HPDE6-E6E7 (cell line): ENCODE measurements around the gene SIAH3.
A peak's percentile ranks its signal among the peaks of the same experiment; 100 is the strongest.

Experiments
- DNase-seq: peaks from one replicate; pipeline ENCODE4 v3.0.0; 2011; ENCODE audit warnings: missing footprints; ENCODE audit errors: extremely low spot score

The SIAH3 gene

GRCh38 chr13:45820106-45820838 lies 31.3 kb downstream of the SIAH3 start:
- DNase-seq: no peak

DNA sequence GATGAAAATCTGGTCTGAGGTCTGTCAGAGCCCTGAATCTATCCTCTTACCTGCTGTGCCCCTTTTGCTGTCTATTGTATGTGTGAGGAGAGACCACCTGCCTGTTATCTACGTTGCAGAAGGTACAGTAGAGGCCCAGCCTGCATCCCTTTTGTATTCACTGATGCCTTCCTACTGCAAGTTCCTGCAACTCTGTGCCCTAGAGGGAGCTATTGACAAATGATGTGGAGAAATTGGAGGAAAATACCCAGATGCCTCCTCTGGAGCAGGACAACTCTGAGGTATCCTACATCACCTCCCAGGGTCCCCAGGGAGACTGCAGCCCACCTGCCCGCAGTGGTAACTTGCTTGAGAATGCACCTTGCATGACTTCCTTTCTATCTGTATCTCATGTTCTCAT lies 33.7 kb downstream of the SIAH3 start:
- DNase-seq: no peak

GRCh38 chr13:45816427-45816826 lies 35.1 kb downstream of the SIAH3 start:
- no peak for DNase-seq

- DNase-seq: no peak
These were observed 38.7 kb downstream of the SIAH3 start for GRCh38 chr13:45812695-45813372.

DNA sequence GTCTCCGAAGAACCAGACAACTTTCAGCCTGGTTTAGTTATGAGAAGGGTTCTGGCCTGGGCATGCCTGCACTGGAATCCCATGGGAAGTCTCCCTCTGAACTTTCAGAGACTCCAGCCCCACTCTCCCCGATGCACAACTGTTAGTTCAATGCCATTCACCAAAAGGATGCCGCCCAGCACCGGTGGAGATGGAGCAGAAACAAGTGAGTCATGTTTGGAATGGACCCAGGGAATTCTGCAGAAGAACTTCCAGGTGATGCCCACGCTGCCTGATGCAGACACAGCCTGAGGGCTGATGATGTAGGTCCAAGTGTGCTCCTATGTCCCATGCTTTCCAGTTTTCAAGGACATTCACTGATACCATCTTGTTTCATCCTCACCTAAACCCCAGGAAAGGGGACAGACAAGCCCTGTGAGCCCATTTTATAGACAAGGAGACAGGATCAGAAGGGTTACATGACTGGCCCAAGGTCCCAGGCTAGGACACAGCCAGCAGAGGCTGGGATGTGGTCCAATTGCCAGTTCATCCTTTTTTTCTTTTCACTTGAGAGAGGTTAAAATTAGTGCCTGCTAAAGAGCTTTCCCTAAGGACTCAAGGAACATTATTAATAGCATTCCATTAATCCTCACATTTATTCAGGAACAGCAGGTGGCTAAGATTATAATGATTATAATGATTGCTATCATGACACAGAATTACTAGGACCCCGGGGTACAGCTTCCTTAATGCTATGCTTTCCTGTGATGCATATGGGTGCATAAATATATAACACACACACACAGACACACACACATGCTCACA lies 39.5 kb downstream of the SIAH3 start:
- no peak for DNase-seq

DNA sequence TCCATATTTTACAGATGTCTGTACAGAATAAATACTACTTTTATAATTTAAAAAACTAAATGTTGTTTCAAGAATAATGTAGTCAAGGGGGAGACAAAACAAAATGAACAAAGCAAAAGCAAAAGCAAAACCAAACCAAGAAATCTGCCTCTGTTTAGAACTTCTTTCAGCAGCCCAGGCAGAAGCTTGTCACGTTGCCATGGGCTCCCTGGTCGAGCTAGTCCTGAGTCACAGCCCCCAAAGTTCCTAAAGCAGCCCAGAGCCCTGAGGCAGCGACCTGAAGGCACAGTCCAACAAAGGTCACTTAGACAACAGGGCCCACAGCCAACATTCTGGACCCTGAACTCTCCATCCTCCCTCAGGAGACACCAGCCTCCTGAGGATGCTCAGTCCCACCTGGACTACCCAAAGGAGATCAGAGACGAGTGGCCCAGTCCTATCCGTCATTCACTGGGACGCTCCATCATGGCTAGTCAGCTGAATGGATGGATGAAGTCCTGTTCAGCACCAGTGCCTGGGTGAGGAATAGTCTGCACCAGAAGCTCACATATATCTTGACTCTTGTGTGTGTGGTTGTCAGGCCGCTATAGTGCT lies 41.7 kb downstream of the SIAH3 start:
- no peak for DNase-seq

DNA sequence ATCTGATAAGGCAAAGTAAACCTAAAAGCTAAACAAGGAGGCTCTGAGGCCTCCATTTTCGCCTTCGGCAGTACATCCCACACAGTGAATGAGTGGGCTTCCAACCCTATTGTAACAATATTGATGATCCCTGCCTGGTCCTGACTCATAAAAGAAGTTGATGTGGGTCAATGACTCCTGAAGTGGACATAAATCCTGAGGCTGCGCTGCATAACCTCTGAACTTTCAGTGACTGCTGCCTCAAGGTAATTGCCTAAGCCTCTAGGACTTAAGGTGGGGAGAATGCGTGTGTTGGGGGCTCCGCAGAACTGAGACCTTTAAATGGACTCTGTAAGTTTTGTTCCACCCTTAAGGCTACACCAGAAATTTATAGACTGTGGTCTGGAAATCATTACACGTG lies 42.6 kb downstream of the SIAH3 start:
- DNase-seq: no peak

DNA sequence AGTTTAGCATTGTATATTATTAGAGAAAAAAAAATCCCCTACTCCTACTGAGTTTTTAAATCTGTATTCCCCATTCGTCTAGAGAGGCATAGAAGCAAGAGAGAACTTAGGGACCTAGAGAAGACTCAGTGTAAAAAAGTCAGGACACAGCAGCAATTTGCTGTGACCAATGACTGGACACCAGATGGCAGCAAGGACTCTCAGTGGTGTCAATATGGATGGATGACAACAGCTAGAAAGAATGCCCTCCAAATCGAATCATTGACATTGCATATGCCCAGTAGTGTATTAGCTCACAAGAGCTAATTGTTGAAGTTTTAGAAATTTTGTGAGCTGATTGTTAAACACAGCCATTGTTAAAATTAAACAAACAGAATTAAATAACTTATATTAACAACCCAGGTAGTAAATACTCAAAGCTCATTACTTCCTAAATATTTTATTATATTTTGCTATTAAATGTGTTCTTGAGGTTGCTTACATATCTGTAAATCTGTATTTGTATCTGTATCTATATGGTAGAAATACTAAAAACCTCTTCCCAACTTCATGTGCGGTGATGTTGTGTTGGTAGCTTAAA lies 43.9 kb downstream of the SIAH3 start:
- peak; percentile 27 for DNase-seq

- DNase-seq: no peak
These were observed 51.1 kb downstream of the SIAH3 start for GRCh38 chr13:45800485-45800884.

DNA sequence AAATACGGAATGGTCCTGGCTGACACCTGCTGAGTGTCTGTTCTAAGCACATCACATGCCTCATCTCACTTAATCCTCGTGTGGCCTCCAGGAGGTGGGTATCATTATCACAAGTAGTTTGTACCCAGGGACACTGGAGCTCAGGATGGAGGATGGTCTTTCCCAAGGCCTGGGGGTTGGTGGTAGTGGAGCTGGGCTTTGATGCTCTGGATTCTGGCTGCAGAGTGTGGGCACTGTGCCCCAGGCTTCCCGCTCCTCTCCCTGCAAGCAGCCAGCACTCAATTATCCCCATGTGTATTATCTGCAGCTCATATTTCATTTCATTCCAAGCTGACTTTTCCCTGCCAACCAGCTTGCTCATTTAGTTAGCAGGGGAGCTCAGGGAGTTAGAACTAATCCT lies 52.1 kb downstream of the SIAH3 start:
- no peak for DNase-seq

DNA sequence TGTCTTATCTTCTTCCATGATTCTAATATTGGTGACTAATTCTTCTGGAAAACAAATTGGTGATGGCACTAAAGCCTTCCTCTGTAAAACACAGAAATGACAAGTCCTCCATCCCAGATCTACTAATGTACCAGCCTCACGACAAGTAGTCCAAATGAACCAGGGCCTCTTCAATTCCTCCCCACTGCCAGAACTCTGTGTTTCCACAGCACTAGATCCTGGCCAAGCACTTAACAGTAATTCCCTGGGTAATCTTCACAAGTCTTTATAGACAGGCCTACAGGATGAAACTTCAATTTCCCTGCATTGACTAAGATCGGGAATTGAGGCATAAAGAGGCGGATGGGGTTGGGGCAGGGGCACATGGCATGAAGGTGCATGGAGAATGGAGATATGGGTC lies 52.7 kb downstream of the SIAH3 start:
- DNase-seq: no peak

DNA sequence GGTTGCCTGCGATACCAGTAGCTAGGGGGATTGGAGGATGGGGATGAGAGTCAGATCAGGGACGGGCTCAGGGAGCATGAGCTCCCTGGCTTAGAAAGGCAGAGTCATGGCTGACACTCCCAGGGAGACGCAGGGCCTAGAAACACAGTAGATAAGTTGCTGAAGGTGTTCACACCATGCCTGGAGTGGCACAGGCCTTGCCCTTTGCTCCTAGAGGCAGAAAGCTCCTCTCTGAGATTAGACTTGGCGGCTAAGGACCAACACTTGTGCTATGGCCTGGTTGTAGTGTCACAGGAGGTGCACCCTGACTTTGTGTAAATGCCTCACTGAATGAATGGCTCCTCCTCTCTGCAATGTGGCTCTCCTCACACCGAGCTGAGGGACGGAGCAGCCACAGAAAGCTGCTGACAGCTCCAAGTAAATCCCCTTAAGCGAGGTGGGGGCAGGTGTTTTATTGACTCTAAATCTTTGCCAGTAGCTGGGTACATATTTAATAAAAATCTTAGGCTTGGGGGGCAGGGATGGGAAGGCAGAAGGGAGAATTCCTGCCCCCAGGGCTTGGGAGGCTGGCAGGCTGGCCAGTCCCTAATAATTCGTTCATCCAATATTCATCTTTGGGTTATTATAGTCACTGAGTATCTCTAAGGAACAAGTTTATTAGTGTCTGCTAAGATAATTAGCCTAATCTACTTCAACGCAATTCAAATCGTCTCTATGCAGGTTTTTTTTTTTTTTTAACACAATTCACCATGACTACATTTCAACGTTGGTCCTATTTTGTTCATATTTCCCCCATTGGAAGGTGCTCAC lies 54.9 kb downstream of the SIAH3 start:
- no peak for DNase-seq

DNA sequence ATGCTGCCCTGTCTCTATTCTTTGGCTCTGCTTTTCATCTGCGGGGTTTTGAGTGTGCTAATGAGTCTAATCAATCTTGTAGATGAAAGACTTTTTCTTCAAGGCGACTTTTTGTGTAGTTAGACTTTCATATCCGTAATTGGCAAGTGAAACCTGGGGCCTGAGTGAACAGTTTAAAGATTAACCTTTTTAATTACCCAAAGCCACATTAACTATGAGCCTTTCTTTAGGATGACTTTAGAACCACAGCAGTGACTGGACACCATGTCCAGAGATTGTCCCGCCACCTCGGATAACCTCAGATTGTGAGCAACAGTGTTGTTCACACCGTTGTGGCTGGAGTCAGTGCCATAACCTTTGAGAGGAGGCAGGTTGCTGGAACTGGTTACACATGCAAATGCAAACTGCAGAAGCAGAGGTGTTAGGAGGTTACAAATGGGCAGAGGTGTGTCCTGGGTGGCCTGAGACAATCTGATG lies 58.7 kb downstream of the SIAH3 start:
- no peak for DNase-seq

DNA sequence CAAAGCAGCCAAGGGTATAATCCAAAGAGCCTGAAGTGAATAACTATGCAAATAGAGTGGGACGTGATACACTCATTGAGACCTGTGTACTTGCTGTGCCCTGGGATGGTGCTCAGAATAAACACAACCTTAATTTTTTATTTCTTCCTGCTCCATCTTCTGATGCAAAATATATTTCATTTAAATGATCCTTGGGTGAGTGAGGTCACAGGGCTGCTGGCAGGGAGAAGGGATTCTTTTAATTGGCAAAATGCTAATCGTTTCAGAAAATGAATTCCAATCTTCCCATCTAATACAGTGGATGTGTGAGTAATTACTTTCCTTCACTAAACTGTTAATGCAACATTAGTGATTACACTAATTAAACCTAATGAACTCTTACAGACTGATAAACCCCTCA lies 63.5 kb downstream of the SIAH3 start:
- DNase-seq: no peak

DNA sequence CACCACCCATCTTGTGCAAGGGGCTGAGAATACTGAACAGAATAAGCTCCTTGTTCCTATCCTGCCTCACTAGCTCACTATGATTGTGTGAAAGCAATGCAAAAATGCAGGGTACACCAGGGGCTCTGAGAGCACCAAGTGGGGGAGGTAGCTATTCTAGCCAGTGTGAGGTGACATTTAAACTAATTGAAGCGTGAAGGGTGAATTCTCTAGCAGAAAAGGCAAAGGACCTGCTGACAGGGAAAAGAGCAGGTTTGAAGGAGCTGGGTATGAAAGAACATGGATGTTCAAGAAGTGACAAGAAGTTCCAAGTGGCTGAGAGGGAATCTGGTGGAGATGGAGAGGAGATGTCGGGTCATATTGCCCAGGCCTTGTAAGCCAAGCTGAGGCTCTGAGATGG lies 64.2 kb downstream of the SIAH3 start:
- DNase-seq: no peak

DNA sequence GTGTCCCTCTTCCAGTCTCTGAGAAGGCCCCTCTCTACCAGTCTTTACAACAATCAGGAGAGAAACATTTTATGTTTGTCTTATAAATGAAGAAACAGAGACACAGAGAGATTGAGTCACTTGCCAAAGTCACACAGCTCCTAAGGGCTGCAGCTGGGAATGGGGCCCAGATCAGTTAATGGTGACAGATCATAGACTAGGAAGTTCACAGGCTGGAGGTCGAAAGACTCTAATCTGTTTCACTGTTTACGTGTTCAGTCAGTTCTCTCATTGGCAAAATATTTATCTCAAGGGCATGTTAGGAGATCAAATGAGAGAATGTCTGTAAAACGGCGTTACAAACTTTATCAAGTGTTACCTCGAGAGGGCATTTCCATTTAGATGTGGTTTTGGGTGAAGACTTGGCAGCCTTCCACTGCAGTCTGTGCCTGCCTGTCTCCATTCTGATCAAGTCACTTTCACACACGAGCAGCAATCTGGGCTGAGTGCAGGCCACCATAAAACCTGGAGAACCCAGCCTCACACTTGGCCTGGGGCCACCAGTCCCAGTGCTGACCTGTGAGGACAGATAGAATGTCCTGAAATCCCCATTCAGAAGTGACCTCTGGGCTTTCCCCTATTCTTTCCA lies 65.1 kb downstream of the SIAH3 start:
- no peak for DNase-seq

DNA sequence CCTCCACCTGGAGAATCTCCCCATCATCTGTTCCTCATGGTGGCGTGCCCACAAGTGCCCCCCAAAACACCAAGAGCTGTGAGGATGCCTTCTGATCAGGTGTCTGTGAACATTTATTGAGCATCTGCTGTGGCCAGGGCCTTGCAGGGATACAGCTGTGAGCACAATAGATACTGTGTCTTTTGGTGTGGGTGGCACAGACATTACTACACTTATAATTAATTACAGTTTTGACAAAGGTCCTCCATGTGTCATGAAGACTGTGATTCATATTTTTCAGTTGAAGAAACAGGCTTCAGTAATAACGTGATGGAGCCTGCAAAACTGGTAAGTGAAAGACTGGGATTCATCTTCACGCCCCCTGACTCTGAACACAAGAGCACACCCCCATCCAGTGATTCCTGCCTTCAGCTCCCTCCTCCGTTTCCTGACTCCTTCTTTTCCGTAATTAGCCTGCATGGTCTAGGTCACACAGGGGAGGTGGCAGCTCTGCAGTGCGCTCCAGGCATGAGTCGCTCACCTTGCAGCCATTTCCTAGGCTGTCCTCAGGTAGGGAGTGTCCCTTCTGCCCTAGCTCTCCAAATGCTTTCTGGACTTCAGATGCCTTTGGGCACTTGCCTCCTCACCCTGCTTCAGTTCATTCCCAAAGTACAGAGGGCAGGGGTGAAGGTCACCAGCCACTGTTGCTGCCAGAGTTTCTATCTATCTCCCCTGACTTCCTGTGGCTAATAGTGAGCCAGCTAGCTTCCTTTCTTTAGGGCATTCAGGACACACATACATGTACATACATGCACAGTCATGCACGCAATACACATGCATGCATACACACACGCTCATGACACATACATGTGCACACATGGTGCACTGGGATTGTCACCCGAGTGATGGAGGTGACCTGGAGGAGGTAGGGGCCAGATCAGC lies 66.5 kb downstream of the SIAH3 start:
- no peak for DNase-seq

GRCh38 chr13:45783346-45784043 lies 68.1 kb downstream of the SIAH3 start:
- DNase-seq: no peak
